ENCODE results near the gene NFATC2. TPM values are rescaled to one million over a fixed set of nuclear protein-coding genes. Genes with fewer than 3 reads are reported as not detected.

NFATC2 gene
- total RNA-seq, 1 donor, result 0.36 TPM

GRCh38 chr20:51374456-51374830 is 168.1 kb downstream of the NFATC2 start:
- no peak overlapping the region for H3K27ac ChIP-seq (ENCODE audit: low read depth, low read length)
- H3K4me3 ChIP-seq (ENCODE audit: insufficient read depth, low read length), result no peak overlapping the region
- no peaks in the 10 kb centered on the region for H3K27me3 ChIP-seq (ENCODE audit: insufficient read depth, low read length)
- no peak for TF ChIP-seq CTCF (IDR thresholded peaks at IDR 0.05; ENCODE audit: extremely low read depth, low read depth, low read length)
- H2AFZ ChIP-seq (ENCODE audit: low read length), result no peak overlapping the region
- H3K79me2 ChIP-seq (ENCODE audit: insufficient read depth, low read length), result no peaks in the 10 kb centered on the region
- H4K20me1 ChIP-seq (ENCODE audit: insufficient read depth, low read length), result no peaks in the 10 kb centered on the region
- no peaks in the 10 kb centered on the region for H3K9me3 ChIP-seq (ENCODE audit: low read depth, low read length)
- H3K36me3 ChIP-seq (ENCODE audit: insufficient read depth, low read length), result no peaks in the 10 kb centered on the region
- no peak for DNase-seq (ENCODE audit: insufficient read length, low spot score, missing footprints)
- H3K4me2 ChIP-seq (ENCODE audit: insufficient read depth, low read length), result no peak overlapping the region
- no peaks in the 10 kb centered on the region for H3K4me1 ChIP-seq (ENCODE audit: insufficient read depth, low read length)

DNA sequence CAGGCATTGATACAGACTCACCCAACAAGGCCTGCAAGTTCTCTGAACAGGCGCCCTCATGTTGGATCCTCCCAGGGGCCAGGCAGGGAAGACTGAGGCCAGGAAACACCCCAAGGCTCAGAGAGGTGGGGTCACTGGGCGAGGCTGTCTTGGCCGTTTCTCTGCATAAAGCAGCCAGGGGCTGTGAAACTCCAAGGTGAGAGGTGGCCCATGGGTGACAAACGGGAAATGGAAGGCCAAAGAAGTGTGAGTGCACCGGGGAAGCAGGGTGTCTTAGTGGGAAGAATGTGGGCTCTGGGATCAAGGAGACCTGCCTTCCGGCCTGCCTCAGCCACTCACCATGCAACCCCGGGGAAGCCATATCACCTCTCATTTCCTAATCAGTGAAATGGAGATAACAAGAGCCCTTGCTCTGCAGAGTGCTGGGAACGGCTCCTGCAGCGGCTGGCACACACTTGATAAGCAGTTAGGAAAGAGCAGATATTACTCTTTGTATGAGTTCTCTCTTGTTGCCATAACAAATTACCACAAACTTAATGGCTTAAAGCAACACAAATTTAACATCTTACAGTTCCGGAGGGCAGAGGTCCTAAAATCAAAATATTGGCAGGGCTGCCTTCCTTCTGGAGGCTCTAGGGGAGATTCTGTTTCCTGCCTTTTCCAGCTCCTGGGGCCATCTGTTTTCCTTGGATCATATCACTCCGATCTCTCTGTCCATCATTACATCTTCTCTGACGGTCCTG is 168.6 kb downstream of the NFATC2 start:
- Histone ChIP-seq H2AFZ (ENCODE audit: low read length) (no peak overlapping the region), H3K4me3 (ENCODE audit: insufficient read depth, low read length) (no peak overlapping the region), H3K27ac (ENCODE audit: low read depth, low read length) (no peak overlapping the region), H3K79me2 (ENCODE audit: insufficient read depth, low read length) (no peaks in the 10 kb centered on the region), H3K27me3 (ENCODE audit: insufficient read depth, low read length) (no peaks in the 10 kb centered on the region), H4K20me1 (ENCODE audit: insufficient read depth, low read length) (no peaks in the 10 kb centered on the region), H3K4me1 (ENCODE audit: insufficient read depth, low read length) (peaks cover 1% of the 10 kb centered on the region), H3K4me2 (ENCODE audit: insufficient read depth, low read length) (no peak overlapping the region), H3K9me3 (ENCODE audit: low read depth, low read length) (no peaks in the 10 kb centered on the region), H3K36me3 (ENCODE audit: insufficient read depth, low read length) (no peaks in the 10 kb centered on the region)
- no peak for TF ChIP-seq CTCF (IDR thresholded peaks at IDR 0.05; ENCODE audit: extremely low read depth, low read depth, low read length)
- DNase-seq (ENCODE audit: insufficient read length, low spot score, missing footprints), result no peak

DNA sequence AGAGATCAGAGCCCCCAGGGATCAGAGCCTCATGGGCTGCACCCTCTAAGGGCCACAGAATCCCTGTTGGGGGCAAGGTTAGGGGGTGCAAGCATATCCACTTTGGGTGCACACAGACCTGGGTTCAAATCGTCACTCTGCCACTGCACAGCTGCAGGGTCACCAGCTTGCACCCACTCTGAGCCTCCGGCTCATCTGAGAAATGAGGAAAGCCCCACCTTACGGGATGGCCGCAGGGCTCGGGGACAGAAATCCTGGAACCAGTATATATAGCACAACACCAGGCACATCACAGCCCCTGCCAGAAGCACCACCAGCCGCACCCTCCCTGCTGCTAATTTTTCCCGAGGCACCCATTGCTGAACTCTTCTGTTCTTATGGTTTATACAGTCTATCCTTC is 169.6 kb downstream of the NFATC2 start:
- Histone ChIP-seq H4K20me1 (ENCODE audit: insufficient read depth, low read length) (no peaks in the 10 kb centered on the region), H3K36me3 (ENCODE audit: insufficient read depth, low read length) (no peaks in the 10 kb centered on the region), H3K9me3 (ENCODE audit: low read depth, low read length) (no peaks in the 10 kb centered on the region), H3K4me1 (ENCODE audit: insufficient read depth, low read length) (peaks cover 9% of the 10 kb centered on the region), H2AFZ (ENCODE audit: low read length) (no peak overlapping the region), H3K27me3 (ENCODE audit: insufficient read depth, low read length) (no peaks in the 10 kb centered on the region), H3K79me2 (ENCODE audit: insufficient read depth, low read length) (no peaks in the 10 kb centered on the region), H3K4me2 (ENCODE audit: insufficient read depth, low read length) (no peak overlapping the region), H3K4me3 (ENCODE audit: insufficient read depth, low read length) (no peak overlapping the region), H3K27ac (ENCODE audit: low read depth, low read length) (no peak overlapping the region)
- DNase-seq (ENCODE audit: insufficient read length, low spot score, missing footprints), result no peak
- TF ChIP-seq CTCF (IDR thresholded peaks at IDR 0.05; ENCODE audit: extremely low read depth, low read depth, low read length), result no peak

- H2AFZ ChIP-seq (ENCODE audit: low read length), result peak overlapping the region; percentile 35
- peak; percentile 90 for DNase-seq (ENCODE audit: insufficient read length, low spot score, missing footprints)
- peak; percentile 90 for TF ChIP-seq CTCF (IDR thresholded peaks at IDR 0.05; ENCODE audit: extremely low read depth, low read depth, low read length)
Observed at GRCh38 chr20:51372176-51372803, 170.2 kb downstream of the NFATC2 start.

More at GRCh38 chr20:51372176-51372803, 170.2 kb downstream of the NFATC2 start:
- H3K27me3 ChIP-seq (ENCODE audit: insufficient read depth, low read length), result no peaks in the 10 kb centered on the region
- H3K27ac ChIP-seq (ENCODE audit: low read depth, low read length), result no peak overlapping the region
- no peaks in the 10 kb centered on the region for H3K79me2 ChIP-seq (ENCODE audit: insufficient read depth, low read length)
- no peak overlapping the region for H3K4me3 ChIP-seq (ENCODE audit: insufficient read depth, low read length)
- H3K4me1 ChIP-seq (ENCODE audit: insufficient read depth, low read length), result peaks cover 12% of the 10 kb centered on the region
- no peaks in the 10 kb centered on the region for H4K20me1 ChIP-seq (ENCODE audit: insufficient read depth, low read length)
- H3K9me3 ChIP-seq (ENCODE audit: low read depth, low read length), result no peaks in the 10 kb centered on the region
- no peak overlapping the region for H3K4me2 ChIP-seq (ENCODE audit: insufficient read depth, low read length)
- no peaks in the 10 kb centered on the region for H3K36me3 ChIP-seq (ENCODE audit: insufficient read depth, low read length)
